A673 (cell line): ENCODE results near the gene FBXO38. TPM values are rescaled to one million over a fixed set of nuclear protein-coding genes. Genes with fewer than 3 reads are reported as not detected.
A peak's percentile ranks its signal among the peaks of the same experiment; 100 is the strongest.

Source experiments
- BruUV-seq: library from RNA; stranded (reverse); fragments of 400-500 nt; replicated peaks from 2 replicates; lab custom pipeline; 2021; lab: Mats Ljungman, UMichigan
- CTCF ChIA-PET: fragments of 300-600 bp; sonication (Branson Sonifier 250); formaldehyde crosslinking; loops from one replicate; lab custom pipeline; 2022; ENCODE audit warnings: antibody characterized with exemption; lab: Charles Lee
- POLR2A ChIA-PET: fragments of 300-600 bp; sonication (Branson Sonifier 250); formaldehyde crosslinking; loops from one replicate; lab custom pipeline; 2022; ENCODE audit warnings: antibody characterized with exemption; ENCODE audit not compliant: low non-redundant PET; lab: Charles Lee
- DNase-seq: peaks from one replicate; pipeline ENCODE4 v3.0.0-alpha.2; 2015; ENCODE audit warnings: low spot score
- H3K27ac ChIP-seq: fragments of 200-600 bp; sonication (generic); 2 replicates; pipeline ENCODE4 v1.5.1; 2016; ENCODE audit warnings: mixed run types, low read depth, mild to moderate bottlenecking, mixed read lengths, antibody characterized with exemption, low read length; ENCODE audit not compliant: poor library complexity, severe bottlenecking
- H3K27me3 ChIP-seq: fragments of 200-600 bp; sonication (generic); replicated peaks from 2 replicates; pipeline ENCODE4 v1.6.1; 2017; ENCODE audit warnings: mixed run types, low read depth, mild to moderate bottlenecking, mixed read lengths, antibody characterized with exemption, low read length; ENCODE audit not compliant: insufficient read depth, poor library complexity
- H3K36me3 ChIP-seq: fragments of 200-600 bp; sonication (generic); 2 replicates; pipeline ENCODE4 v1.6.1; 2016; ENCODE audit warnings: mixed run types, mild to moderate bottlenecking, mixed read lengths, antibody characterized with exemption, low read length; ENCODE audit not compliant: insufficient read depth, poor library complexity, severe bottlenecking
- H3K4me1 ChIP-seq: fragments of 200-600 bp; sonication (generic); 2 replicates; pipeline ENCODE4 v1.6.1; 2017; ENCODE audit warnings: mixed run types, mild to moderate bottlenecking, mixed read lengths, antibody characterized with exemption, low read length; ENCODE audit not compliant: insufficient read depth, poor library complexity, severe bottlenecking
- H3K4me3 ChIP-seq: fragments of 200-600 bp; sonication (generic); 2 replicates; pipeline ENCODE4 v1.5.1; 2016; ENCODE audit warnings: low read depth, mixed run types, mild to moderate bottlenecking, mixed read lengths, low read length; ENCODE audit not compliant: poor library complexity, severe bottlenecking
- H3K9me3 ChIP-seq: fragments of 200-600 bp; sonication (generic); 2 replicates; pipeline ENCODE4 v1.6.1; 2016; ENCODE audit warnings: mixed run types, low read depth, mild to moderate bottlenecking, mixed read lengths, antibody characterized with exemption, low read length; ENCODE audit not compliant: poor library complexity, severe bottlenecking
- EZH2 ChIP-seq: fragments of 200-600 bp; sonication (generic); IDR thresholded peaks from 2 replicates; pipeline ENCODE4 v1.6.1; 2017; ENCODE audit warnings: borderline replicate concordance, low read depth, mild to moderate bottlenecking, mixed read lengths, antibody characterized with exemption, low read length; ENCODE audit not compliant: poor library complexity, severe bottlenecking
- intact Hi-C: fragments of 100-400 bp; cut with micrococcal nuclease; formaldehyde crosslinking; loops from one replicate; pipeline ENCODE4 v1.10.0; 2022; ENCODE audit not compliant: unreplicated experiment
- total RNA-seq: library from RNA; stranded (reverse); gene quantifications from 2 replicates; pipeline ENCODE4 v1.2.3, GENCODE V29; 2021
- TF ChIP-seq, protein P1 (sequence below): fragments of 300-800, 200-600 bp; sonication (generic); conservative IDR thresholded peaks from 2 replicates; pipeline ENCODE4 v1.5.1; 2017; ENCODE audit warnings: low read depth, mild to moderate bottlenecking, antibody characterized with exemption, low read length, moderate library complexity, mixed read lengths

Gene FBXO38
- total RNA-seq, 1 experiment from 2014 or later, result 36.7 TPM

GRCh38 chr5:148372893-148373292 lies 10.9 kb upstream of the FBXO38 start:
- intact Hi-C loops, result no loop called here
- POLR2A ChIA-PET, result no interaction called here
- Histone ChIP-seq H3K36me3 (no peaks in the 10 kb centered on the region), H3K4me1 (no peaks in the 10 kb centered on the region), H3K27me3 (no peaks in the 10 kb centered on the region), H3K27ac (no peak overlapping the region), H3K9me3 (peaks cover 8% of the 10 kb centered on the region), H3K4me3 (no peak overlapping the region)
- CTCF ChIA-PET, result no interaction called here
- BruUV-seq, result no TSS peak
- TF ChIP-seq EZH2, result no peak
- TF ChIP-seq, protein P1, sequence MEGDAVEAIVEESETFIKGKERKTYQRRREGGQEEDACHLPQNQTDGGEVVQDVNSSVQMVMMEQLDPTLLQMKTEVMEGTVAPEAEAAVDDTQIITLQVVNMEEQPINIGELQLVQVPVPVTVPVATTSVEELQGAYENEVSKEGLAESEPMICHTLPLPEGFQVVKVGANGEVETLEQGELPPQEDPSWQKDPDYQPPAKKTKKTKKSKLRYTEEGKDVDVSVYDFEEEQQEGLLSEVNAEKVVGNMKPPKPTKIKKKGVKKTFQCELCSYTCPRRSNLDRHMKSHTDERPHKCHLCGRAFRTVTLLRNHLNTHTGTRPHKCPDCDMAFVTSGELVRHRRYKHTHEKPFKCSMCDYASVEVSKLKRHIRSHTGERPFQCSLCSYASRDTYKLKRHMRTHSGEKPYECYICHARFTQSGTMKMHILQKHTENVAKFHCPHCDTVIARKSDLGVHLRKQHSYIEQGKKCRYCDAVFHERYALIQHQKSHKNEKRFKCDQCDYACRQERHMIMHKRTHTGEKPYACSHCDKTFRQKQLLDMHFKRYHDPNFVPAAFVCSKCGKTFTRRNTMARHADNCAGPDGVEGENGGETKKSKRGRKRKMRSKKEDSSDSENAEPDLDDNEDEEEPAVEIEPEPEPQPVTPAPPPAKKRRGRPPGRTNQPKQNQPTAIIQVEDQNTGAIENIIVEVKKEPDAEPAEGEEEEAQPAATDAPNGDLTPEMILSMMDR, result no peak
- no peak for DNase-seq

DNA sequence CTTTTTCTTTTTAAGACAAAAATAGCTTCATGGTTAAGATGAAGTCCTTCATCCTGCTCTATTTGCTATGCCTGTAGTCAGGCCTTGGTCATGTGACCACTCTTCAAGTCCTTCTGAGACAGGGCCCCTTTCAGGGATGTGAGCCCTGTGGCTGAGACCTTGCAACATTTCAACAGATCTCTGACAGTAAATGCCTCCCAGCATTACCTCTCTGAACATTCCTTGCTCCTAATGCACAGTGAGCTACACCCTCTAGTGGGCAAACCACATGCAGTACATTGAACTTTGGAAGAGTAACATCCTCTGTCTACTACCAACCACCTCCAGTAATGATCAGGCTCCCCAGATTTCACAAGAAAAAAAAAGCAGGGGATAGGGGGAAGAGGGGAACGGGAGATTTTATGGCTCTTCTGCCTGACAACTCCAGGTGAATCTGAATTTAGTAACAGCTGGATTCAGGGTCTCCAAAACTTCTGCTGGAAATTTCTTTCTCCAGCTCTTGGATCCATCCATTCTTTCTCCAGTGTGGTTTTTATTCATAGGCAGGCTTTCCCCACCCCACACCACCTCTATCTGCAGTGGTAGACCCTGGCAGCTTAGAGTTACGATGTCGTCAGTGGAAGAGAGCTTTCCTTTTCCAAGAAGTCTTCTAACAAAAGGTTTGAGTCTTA lies 8.9 kb upstream of the FBXO38 start:
- peak; percentile 69 for DNase-seq
- intact Hi-C loops, result loop anchor here (2.0 kb wide), 1 partner anchor 196 kb away; no protein-coding TSS in a partner anchor
- no peak overlapping the region for H3K4me3 ChIP-seq
- TF ChIP-seq, protein P1, result peak; percentile 79
- TF ChIP-seq EZH2, result no peak
- ChIA-PET POLR2A (no interaction called here), CTCF (interaction anchor here (0.7 kb wide), 1 partner anchor 12 kb away, joined by 3 read pairs; no protein-coding TSS in a partner anchor)
- no peaks in the 10 kb centered on the region for H3K4me1 ChIP-seq
- no peaks in the 10 kb centered on the region for H3K36me3 ChIP-seq
- BruUV-seq, result no TSS peak
- H3K27me3 ChIP-seq, result no peaks in the 10 kb centered on the region
- H3K9me3 ChIP-seq, result no peaks in the 10 kb centered on the region
- H3K27ac ChIP-seq, result no peak overlapping the region

GRCh38 chr5:148376198-148376597 lies 7.6 kb upstream of the FBXO38 start:
- Histone ChIP-seq H3K9me3 (no peaks in the 10 kb centered on the region), H3K4me1 (no peaks in the 10 kb centered on the region), H3K27ac (no peak overlapping the region), H3K27me3 (no peaks in the 10 kb centered on the region), H3K36me3 (no peaks in the 10 kb centered on the region), H3K4me3 (no peak overlapping the region)
- ChIA-PET CTCF (interaction anchor here (0.6 kb wide), 1 partner anchor 26 kb away, joined by 8 read pairs; no protein-coding TSS in a partner anchor), POLR2A (no interaction called here)
- TF ChIP-seq, protein P1, result no peak
- TF ChIP-seq EZH2, result no peak
- no TSS peak for BruUV-seq
- no peak for DNase-seq
- intact Hi-C loops, result no loop called here
